NCI-H1436 treated with DMSO at 0.1 percent for 48 hours (cell line): ENCODE results near the gene UFD1.

Source experiments
- DNase-seq: peaks from one replicate; lab custom pipeline; 2025; lab: John Stamatoyannopoulos, UW

UFD1 gene

DNA sequence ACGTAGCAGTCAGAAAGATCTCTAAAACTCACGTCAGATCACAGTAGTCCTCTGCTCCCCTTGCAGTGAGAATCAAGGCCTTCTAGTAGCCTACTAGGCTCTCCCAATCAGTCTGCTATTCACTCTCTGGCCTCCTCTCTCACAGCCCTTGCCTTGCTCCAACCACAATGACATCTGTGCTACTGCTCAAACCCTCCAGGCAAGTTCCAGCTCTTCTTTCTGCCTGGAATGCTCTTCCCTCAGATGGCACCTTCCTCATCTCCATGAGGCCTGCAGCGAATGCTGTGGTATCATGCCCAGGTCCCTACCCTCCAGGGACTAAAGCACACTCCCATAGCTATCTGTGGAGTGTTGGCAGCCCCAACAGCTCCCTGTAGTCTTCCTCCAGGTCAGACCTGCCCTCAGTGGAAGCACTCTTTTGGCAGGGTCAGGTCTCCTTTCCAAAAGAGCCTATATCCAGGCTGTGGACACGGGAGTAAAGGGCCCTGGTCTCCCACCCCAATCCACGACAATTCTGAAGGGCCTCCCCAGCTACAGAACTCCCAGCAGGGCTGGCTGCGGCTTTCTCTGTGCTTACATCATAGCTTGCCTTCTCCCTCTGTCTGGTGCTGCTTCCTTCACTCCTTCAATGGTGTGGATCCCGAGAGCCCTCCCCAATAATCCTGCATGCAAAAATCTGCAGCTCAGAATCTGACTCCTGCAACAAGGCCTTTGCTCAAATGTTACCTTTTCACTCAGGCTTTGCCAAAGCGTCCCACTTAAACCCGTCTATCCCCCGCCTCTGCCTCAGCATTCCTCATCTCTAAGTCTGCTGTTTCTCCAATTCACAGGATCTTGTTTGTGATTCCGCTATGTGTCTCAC, 56.3 kb downstream of the UFD1 start:
- no peak for DNase-seq

DNA sequence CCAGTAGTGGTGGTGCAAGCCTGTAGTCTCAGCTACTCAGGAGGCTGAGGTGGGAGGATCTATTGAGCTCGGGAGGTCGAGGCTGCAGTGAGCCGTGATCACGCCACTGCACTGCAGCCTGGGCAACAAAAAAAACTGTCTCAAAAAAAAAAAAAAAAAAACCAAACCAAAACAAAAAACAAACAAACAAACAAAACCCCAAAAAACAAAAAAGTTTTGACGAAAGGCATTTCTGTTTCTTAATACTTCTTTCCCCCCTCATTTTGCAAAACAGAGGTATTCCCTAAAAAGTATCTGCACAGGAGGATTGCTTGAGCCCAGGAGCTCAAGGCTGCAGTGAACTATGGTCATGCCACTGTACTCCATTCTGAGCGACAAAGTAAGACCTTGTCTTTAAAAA, 58.7 kb downstream of the UFD1 start:
- no peak for DNase-seq

DNA sequence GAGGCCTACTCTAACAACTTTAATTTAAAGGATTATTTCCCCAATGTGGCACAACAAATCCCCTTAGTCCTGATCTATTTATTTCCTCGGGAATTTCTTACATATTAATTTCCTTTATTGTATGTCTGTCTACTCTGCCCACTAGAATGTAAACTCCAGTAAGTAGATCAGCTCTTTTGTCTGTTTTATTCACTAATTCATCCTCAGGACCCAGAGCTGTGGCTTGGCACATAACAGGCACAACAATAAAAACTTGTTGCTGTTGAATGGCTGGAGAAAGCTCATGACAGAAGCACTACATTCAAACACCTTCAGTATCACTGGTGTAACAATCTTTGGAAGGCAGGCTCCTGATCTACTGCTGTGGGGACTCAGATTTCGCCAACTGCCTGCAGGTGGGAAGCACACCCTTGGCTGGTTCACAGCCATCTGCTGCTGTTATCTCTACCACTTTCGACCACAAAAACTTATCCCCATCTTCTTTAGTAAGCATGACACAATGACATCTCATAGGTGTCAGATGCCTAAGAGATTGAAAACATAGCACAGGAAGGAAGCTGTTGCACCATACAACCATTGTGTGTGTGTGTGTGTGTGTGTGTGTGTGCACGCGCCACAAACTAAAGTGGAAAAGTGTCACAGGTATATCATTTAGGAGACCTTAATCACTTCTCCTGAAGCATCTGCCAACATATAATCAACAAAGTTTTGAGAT, 59.4 kb downstream of the UFD1 start:
- no peak for DNase-seq

DNA sequence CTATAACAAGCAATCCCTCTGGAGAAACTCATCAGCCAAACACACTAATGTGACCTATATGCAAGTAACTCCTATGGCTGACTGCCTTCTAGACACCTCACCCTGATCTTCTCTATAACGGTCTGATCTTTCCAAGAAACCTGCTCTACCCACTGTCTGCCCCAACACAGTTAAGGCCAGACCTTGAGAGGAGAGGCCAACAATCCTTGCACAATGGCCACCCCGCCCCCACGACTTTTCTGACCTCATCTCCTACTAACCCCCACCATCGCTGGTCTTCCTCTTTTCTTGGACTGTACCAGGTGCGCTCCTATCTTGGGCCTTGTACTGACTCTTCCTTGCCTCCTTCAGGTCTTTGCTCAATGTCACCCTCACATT, 59.9 kb downstream of the UFD1 start:
- no peak for DNase-seq

DNA sequence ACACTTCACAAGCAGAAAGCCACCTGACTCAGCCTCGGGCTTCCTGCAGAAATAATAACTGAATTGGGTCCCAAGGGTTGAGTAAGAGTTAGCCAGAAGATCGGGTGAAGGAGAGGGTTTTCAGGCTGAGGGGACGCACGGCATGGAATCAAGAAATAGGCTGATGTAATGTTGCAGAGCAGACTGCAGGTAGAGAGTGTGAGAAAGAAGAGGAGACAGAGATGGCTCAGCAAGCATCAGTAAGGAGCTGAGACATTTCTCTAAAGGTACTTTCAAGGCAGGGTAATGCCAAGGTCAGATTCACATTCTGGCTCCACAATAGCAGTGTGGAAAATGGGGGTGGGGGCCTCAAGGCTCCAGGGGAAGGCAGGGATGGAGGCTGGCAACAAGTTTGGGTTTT, 66.1 kb downstream of the UFD1 start:
- no peak for DNase-seq

DNA sequence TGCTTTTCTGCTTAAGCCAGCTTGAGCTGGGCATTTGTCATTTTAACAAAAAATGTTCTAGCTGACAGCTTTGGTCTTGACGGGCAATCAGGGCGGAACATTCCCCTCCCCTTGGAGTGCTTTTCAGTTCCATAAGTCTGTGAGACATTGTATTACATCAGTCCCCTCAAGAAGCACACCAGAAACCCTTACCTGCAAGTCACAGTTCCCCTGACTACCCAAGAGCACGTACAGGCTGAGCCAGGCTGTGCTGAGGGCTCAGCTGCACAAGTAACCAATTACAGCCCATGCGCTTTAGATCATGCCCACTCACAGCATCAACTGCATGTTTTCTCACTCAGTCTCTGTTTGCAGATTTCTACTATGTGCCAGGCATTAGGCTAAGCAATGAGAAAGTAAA, 66.5 kb downstream of the UFD1 start:
- no peak for DNase-seq

DNA sequence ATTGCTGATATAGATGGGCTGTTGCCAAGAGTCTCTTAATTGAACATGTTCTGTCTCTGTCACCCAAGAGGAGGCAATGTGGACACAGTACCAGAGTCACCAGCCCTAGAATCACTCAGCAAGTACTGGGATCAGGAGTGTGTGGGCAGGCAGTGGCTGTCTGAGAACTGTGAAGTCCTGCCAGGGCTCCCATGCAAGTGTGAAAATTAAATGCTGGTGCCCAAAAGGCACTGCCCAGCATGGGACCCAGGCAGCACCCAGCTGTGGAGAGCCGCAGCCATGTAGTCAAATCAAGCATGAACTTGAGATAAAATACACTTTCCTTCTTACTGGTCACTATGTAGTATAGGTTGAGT, 67.3 kb downstream of the UFD1 start:
- DNase-seq: no peak

DNA sequence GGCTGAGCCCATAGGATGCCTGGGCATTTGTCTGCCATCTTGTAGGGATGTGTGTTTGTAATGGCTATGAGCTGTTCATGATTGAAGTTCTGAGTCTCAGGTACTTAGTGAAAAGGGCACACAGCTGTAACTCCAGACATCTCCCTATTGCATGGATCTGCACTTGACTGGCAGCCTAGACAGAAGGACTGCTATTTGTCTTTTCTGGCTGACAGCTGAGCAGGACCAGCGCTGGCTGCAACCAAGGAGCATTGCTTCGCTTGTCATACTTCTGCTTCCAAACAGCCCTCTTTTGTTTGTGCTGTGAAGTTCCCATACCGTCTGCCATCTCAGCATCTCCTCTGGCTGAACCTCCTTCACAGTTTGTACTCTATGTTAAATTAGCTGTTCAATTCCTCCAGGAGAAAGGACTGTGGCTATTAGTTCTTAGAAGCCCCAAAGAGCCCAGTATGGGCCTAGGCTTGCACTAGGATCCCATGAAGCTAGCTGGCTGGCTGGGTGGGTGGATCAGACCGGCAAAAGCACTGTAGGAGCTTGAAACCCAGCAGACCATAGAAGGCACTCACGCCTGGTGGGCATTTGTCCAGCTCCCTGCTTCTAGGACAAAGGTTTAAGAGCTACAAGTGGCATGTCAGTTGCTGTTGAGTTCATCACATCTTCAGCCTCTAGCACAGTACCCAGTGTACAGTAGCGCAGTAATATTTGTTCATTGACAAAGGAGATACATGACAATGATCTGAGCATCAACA, 67.9 kb downstream of the UFD1 start:
- no peak for DNase-seq

DNA sequence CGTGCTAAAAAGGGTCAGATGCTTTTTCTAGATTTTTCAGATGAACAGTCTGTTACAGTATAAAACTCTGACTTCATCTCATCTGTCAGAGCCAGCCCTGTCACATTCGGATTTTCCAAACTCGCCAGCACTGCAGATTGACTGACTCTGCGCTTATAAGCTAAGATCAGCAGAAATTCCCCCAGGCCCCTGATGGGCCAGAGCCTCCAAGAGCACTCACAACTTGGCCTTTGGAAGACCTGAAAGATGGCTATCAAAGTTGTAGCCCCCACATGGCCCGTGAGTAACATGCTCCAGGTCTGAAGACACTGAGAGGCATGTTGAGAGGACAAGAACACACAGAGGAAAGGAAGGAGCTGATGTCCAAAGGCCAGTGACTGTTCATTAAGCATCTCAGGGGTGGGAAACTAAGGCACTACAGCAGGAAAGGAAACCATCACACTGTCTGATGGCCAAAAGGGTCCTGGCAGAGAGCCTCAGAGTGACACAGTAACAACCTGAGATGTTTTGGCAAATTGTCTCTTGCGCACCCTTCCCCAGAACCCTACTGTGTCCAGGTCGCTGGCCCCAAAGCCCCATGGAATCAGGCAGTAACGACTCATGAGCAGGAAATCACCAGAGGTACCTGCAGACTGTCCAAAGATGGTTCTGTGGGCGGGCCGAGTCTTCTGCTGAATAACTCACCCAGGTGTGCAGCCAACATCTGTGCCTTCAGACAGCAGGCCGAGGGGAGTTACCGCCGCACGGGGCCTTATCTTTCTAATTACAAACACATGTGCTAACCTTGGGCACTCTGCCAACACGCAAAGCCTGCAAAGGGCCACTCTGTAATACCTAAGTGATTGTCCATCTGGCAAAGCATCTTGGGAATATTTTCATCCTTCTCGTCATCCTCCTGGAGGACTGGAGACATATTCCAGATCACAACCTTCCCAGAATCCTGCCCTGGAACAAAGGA, 71.1 kb downstream of the UFD1 start:
- DNase-seq: no peak

DNA sequence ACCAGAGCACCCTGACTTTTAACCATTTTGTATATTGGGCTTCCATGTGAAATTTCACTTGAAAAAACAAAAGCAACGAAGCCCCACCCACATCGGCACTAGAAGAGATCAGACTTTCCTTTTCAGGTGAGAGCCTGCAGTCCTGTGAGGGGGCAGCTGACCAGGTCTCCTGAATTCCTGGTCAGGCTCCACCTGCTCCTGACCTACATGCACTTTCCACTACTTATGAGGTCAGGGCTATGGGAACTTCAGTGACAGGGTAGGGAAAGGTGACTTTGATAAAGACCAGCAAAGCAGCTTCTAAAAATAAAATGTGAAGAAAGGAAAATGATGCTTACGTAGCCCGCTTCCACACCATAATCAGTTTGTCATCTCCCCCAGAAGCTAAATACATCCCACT, 72.1 kb downstream of the UFD1 start:
- no peak for DNase-seq

DNA sequence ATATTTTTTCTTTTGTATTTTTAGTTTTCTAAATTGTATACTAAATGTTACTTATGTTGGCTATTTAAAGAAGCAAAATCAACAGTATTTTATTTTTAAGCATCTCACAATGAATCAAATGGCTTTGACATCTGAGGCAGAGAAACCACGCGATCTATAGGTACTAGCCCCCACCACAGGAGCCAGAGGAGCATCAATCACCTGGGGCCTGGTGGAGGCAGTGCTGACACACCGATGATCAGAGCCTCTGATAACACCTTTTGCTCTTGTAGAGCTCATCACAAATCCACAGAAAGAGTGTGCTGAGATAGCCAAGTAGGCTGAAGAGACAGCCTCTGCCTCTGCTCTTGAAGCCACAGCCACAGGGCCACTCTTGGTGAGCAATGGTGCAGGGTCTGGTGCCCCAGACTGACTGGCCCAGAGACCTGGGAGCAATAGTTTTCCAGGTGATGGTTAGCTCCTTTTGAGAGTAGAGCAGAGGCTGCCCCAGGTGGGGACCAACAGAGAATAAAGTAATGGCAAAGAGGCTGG, 72.6 kb downstream of the UFD1 start:
- no peak for DNase-seq

DNA sequence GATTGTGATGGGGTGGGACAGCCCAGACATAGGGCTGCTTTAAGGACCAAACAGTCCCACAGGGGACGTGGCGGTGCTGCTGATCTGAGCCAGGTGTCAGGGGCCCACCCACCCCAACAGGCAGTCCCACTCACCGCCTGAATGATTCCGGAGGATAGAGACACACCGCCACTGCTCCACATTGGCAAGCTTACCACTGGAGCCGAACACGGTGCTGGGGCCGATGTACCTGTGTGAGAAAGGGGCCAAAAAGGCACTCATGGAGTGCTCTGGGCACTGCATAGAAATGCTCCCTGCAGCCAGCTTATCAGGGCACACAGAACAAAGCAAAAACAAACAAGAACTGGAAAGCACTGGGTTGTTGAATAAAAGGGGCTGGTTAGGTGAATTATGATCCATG, 73.3 kb downstream of the UFD1 start:
- DNase-seq: no peak

DNA sequence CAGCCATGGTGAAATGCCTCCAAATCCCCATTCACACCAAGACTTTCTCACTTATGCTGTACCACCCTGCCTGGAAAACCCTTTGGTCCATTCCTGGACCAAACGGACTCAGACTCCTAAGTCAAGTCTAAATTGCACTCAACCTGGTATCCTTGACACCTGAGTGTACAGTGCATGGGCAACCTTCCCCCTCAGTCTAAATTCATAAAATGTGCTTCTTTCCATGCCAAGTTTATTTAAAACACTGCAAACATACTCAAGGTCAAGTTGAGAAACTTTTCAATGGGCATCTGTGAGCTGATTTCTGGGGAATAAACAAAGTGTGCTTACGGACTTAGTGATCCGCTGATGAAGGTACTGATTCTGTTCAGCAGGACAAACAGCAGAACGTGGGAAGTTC, 73.9 kb downstream of the UFD1 start:
- no peak for DNase-seq

DNA sequence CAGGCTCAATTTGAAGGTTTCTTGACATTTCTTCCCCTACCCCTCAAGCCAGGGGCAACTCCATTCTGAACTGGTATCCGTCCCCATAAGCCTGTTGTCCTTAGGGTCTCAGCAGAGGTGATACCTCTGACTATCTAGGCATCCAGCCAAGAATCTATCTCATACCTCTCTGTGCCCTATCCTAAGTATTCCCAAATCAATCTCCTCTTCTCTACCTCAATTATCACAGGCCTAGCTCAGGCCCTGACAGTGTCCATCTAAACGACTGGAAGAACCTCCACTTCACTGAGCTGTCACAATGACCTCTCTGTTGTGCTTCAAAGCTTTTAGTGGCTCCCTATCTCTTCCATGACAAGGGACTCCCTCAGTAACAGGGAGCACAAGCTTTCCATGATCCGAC, 74.3 kb downstream of the UFD1 start:
- DNase-seq: no peak

DNA sequence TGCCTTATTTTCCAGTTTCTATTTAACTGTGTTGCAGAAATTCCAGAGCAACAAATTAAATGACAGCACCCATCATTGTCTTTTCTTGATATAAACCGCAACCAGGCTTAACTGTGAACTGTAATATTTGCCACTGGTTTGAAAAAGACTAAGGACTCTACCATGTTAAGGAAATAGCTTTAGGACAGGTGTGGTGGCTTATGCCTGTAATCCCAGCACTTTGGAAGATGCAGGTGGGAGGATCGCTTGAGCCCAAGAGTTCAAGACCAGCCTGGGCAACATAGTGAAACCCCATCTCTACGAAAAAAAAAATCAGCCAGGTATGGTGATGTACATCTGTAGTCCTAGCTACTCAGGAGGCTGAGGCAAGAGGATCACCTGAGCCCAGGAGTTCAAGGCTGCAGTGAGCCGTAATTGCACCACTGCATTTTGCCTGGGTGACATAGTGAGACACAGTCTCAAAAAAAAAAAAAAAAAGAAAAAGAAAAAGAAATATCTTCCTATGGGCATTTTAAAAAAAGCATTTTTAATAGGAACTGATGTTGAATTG, 76.3 kb downstream of the UFD1 start:
- no peak for DNase-seq

DNA sequence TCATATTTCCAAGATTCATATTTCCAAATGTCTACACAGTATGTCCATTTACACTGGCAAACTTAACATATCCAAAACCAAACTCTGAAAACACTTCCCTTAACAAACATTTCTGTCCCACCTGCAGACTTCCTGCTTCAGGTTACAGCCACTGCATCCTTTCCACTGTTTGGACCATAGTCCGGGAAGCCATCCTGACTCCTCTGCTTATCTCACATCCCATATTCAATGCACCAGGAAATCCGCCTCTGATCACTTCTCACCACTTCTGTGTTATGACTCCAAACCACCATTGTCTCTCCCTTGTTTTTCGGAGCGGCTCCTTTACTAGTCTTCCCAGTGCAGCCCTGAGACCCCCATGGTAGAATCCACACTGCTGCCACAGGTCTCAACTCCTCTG, 77.5 kb downstream of the UFD1 start:
- DNase-seq: no peak

DNA sequence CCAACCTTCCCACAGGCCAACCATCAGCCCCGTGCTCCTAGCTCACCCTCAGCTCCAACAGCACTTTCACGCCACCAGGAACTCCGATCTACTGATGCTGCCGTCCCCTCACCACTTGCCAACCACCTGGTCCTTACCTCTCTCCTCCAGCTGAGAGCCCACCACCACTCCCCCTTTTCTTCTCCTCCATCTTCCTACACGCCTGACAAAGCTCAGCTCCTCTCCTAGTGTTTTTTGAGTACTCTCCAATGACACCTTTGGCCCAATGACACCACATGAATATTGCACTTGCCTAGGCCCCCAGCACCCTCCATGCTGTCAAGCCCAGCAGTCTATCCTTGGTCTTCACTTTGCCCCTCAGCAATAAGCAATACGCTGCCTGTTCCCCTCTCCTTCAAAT, 78.1 kb downstream of the UFD1 start:
- DNase-seq: no peak
